Adrenal gland (tissue), 12 donors: Measurements from ENCODE around the gene MYO9B. TPM values are rescaled to one million over a fixed set of nuclear protein-coding genes. Genes with fewer than 3 reads are reported as not detected.

Source experiments
- DNase-seq, 7 donors: peaks; one replicate each; pipeline ENCODE4 v3.0.0-alpha.2; 2019 to 2020
- H3K27ac ChIP-seq, 5 donors: fragments of 200-600 bp; sonication (generic) in 4 of 5; 1 replicate in 3 of 5; 2 replicates in 2 of 5; pipeline versions ENCODE4 v1.5.1 to v1.8.0; 2016 to 2020; ENCODE audit warnings: mild to moderate bottlenecking in 1 of 5
- H3K27me3 ChIP-seq: fragments of 200-600 bp; 2 replicates; pipeline ENCODE4 v1.8.0; 2021
- H3K36me3 ChIP-seq, 2 donors: fragments of 200-600 bp; replicated peaks in 1 of 2; 1 replicate in 1 of 2; 2 replicates in 1 of 2; pipeline versions ENCODE4 v1.5.1 to v1.8.0; 2018 to 2022
- H3K4me1 ChIP-seq, 2 donors: fragments of 200-600 bp; replicated peaks in 1 of 2; 1 replicate in 1 of 2; 2 replicates in 1 of 2; pipeline versions ENCODE4 v1.5.1 to v1.8.0; 2018 to 2021
- H3K4me3 ChIP-seq, 4 donors: fragments of 200-600 bp; sonication (generic) in 3 of 4; one replicate each; pipeline ENCODE4 v1.5.1; 2016 to 2018
- H3K9me3 ChIP-seq, 3 donors: fragments of 200-600 bp; sonication (generic) in 1 of 3; replicated peaks in 1 of 3; 1 replicate in 2 of 3; 2 replicates in 1 of 3; pipeline versions ENCODE4 v1.5.1 to v1.8.0; 2016 to 2021
- POLR2A ChIP-seq, 2 donors: fragments of 450-650 bp; IDR thresholded peaks; one replicate each; pipeline ENCODE4 v1.6.1; 2017; ENCODE audit warnings: antibody characterized with exemption in 2 of 2, mild to moderate bottlenecking in 2 of 2, moderate library complexity in 1 of 2
- WGBS, 4 donors: extraction: QIAGEN DNeasy Blood & Tissue Kit in 2 of 4; methylation state at CpG; one replicate each; pipeline versions ENCODE4 v1.1.5 to v1.1.7; 2013 to 2017; 5-methylcytosine and 5-hydroxymethylcytosine counted together
- intact Hi-C, 2 donors: fragments of 100-400 bp; cut with DNase I; formaldehyde crosslinking; loops; one replicate each; pipeline versions ENCODE4 v1.14.1 to v1.15.0; 2022 to 2023
- polyA plus RNA-seq, 3 donors: library from polyadenylated mRNA; stranded (reverse); fragments of 200-250 nt in 2 of 3; fragments of 350-450 nt in 1 of 3; fragmentation: Illumina TruSeq in 1 of 3; extraction: RNeasy Lipid Tissue Mini Kit (QIAGEN cat#74804) in 1 of 3; gene quantifications; one replicate each; pipeline ENCODE4 v1.2.3, GENCODE V29; 2013 to 2014
- total RNA-seq, 9 donors: library from RNA; depleted of rRNA in 4 of 9; stranded (reverse); fragments of >200 nt in 4 of 9; fragments of 120-200 nt in 1 of 9; fragmentation: NEBNext Ultra II Directional in 1 of 9; extraction: Animal tissue kit (Norgen Biotek cat#: 25700) in 1 of 9; gene quantifications; one replicate each; pipeline versions ENCODE4 v1.1.0 to v1.2.4, GENCODE V29; 2013 to 2023
- TF ChIP-seq, protein P1 (sequence below), 6 experiments: fragments of 450-650 bp in 4 of 6; fragments of 200-600 bp in 2 of 6; sonication (generic) in 1 of 6; IDR thresholded peaks; 1 replicate in 5 of 6; 2 replicates in 1 of 6; pipeline versions ENCODE4 v1.5.1 to v1.8.0; 2016 to 2021; ENCODE audit warnings: antibody characterized with exemption in 6 of 6, mild to moderate bottlenecking in 2 of 6, moderate library complexity in 1 of 6
- donor health status: healthy with polysubstance abuse.
- donor health status: Bipolar disorder and iron deficiency.
- donor health status: DM: yes; HTN: yes; CAD: no.
- donor health status: DM: no; HTN: no; CAD: no.
- donor health status: DM: no; HTN: no; CAD: no.
- donor health status: DM: yes; HTN: yes; CAD: no.

Gene MYO9B
- total and polyA plus RNA-seq, 12 donors, result 23.6 to 236 (median 86.3) TPM

DNA sequence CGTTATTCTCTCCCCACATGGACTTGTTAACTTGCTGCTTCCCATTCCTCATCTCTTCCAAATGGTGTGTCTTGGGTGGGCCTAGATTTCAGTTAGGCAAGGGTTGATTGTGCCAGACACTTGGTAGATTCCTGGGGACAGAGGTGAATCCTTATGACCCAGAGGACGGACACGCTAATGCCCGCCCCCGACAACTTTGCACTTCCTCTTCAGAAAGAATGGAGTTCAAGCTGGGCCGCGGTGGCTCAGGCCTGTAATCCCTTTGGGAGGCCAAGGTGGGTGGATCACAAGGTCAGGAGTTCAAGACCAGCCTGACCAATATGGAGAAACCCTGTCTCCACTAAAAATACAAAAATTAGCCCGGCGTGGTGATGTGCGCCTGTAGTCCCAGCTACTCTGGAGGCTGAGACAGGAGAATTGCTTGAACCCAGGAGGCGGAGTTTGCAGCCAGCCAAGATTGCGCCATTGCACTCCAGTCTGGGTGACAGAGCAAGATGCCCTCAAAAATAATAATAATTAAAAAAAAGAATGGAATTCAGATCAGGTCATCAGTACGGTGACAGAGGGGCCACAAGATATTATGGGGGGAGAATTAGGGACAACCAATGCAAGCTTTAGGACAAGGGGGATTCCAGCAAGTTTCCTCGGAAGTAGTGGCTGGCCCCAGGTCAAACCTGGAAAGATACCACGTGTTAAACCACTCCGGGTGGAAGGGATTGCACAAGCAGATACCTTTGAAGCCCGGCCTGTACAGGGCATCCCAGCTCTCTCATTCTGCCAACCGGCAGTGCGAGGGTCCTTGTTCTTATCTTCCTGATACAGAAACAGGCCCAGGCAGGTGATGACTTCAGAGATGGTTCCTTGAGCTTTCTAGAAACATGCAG is 2.7 kb downstream of the MYO9B start:
- Histone ChIP-seq H3K27me3 (no peaks in the 10 kb centered on the region), H3K9me3 (no peaks in the 10 kb centered on the region), H3K4me3 (no peak overlapping the region), H3K4me1 (peaks cover 29 to 59% of the 10 kb centered on the region in 2 donors), H3K36me3 (no peaks in the 10 kb centered on the region), H3K27ac (peak overlapping the region in 3 of 5 donors; percentile 95 to 97 (median 96))
- peak in 2 of 7 donors; percentile 26 to 35 for DNase-seq
- intact Hi-C loops, result no loop called here
- no peak for TF ChIP-seq POLR2A (IDR thresholded peaks at IDR 0.05)
- TF ChIP-seq, protein P1, sequence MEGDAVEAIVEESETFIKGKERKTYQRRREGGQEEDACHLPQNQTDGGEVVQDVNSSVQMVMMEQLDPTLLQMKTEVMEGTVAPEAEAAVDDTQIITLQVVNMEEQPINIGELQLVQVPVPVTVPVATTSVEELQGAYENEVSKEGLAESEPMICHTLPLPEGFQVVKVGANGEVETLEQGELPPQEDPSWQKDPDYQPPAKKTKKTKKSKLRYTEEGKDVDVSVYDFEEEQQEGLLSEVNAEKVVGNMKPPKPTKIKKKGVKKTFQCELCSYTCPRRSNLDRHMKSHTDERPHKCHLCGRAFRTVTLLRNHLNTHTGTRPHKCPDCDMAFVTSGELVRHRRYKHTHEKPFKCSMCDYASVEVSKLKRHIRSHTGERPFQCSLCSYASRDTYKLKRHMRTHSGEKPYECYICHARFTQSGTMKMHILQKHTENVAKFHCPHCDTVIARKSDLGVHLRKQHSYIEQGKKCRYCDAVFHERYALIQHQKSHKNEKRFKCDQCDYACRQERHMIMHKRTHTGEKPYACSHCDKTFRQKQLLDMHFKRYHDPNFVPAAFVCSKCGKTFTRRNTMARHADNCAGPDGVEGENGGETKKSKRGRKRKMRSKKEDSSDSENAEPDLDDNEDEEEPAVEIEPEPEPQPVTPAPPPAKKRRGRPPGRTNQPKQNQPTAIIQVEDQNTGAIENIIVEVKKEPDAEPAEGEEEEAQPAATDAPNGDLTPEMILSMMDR (IDR thresholded peaks at IDR 0.05), result no peak
- 69 to 75% (median 72%) methylated on average over 19 of the region's 19 CpGs for WGBS, 4 donors

DNA sequence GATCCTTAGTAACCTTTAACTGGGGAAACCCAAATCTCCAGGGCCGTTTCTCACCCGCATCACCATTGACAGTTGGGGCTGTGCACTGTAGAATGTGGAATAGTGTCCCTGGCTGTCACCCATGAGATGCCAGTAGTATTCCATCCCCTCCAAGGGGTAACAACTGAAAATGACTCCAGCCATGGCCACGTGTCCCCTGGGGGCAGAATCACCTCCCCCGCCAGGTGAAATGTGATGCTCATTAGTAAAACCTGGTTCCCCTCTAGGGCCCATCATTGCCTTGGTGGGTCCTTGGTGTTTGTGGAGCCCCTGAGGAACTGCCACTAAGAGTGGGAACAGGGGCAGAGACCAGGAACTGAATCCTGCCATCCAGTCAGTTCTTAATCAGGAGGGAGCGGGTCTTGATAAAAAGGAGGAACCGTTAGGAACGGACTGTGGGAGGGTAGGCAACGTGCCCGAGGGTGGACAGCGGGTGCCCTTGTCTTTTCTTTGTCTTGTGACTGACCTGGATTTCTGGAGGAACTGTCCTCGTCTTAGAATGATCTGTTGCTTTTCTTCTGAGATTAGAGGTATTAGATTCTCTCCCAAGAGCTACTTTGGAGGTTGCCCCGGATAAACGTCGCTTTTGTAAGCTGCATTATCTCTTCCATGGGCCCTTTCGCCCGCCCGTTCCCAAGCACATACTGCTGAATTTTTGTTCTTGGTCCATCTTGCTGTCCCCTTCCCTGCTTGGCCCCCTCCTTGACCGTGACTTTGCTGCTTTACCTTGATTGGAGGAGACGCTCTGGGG is 3.5 kb downstream of the MYO9B start:
- Histone ChIP-seq H3K9me3 (no peaks in the 10 kb centered on the region), H3K4me3 (peak overlapping the region in 2 of 4 donors; percentile 5 to 43), H3K27me3 (no peaks in the 10 kb centered on the region), H3K4me1 (peaks cover 27 to 55% of the 10 kb centered on the region in 2 donors), H3K27ac (peak overlapping the region; percentile 79 to 97 (median 95)), H3K36me3 (no peaks in the 10 kb centered on the region)
- intact Hi-C loops, result no loop called here
- DNase-seq, result peak in 3 of 7 donors; percentile 48 to 69 (median 67)
- WGBS, 4 donors, result 34 to 47% (median 43%) methylated on average over 17 to 19 of the region's 19 CpGs
- no peak for TF ChIP-seq POLR2A (IDR thresholded peaks at IDR 0.05)
- TF ChIP-seq, protein P1 (IDR thresholded peaks at IDR 0.05), result no peak

DNA sequence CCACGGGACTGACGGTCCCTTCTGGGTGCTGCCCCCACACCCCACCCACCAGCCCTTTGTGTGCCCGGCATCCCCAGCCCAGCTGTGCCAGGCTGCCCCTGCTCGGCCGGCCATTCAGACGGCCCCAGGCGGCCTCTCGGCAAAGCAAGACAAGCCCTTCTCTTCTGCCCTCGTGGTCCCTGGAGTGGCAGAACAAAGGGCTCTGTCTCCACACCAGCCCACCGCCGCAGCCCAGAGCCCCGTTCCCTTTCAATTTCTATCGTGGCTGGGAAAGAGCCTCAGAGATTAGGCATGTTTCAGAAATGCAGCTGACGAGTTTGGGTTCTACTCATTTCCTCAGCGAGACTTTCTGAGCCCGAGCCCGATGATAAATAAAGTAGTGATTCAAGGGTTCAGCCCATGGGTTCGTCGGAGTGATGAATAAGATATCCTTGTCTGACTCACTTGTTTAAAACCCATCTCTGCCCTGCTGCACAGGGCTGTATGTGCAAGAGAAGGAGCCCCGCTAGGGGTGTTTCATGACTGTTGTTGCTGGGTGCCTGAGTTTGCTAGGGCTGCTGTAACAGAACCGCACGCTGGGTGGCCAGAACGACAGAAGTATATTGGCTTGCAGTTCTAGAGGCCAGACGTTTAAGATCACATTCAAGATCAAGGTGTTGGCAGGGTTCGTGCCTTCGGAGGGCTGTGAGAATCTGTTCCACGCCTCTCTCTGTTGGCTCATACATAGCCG is 4.3 kb downstream of the MYO9B start:
- no peaks in the 10 kb centered on the region for H3K36me3 ChIP-seq
- H3K27me3 ChIP-seq, result no peaks in the 10 kb centered on the region
- intact Hi-C loops, result loop anchor here in 1 of 2 donors (5.0 kb wide), 1 partner anchor 57 kb away; no protein-coding TSS in a partner anchor
- no peaks in the 10 kb centered on the region for H3K9me3 ChIP-seq
- H3K4me3 ChIP-seq, result peak overlapping the region in 2 of 4 donors; percentile 5 to 43
- 19 to 32% (median 23%) methylated on average over 27 to 28 of the region's 28 CpGs for WGBS, 4 donors
- DNase-seq, result peak; percentile 72 to 95 (median 93)
- H3K4me1 ChIP-seq, result peaks cover 20 to 52% of the 10 kb centered on the region in 2 donors
- H3K27ac ChIP-seq, result peak overlapping the region; percentile 79 to 97 (median 95)
- TF ChIP-seq, protein P1 (IDR thresholded peaks at IDR 0.05), result peak; percentile 40 to 84 (median 79)
- peak in 1 of 2 donors; percentile 90 for TF ChIP-seq POLR2A (IDR thresholded peaks at IDR 0.05)
